H4 (cell line): ENCODE measurements around the gene KCNQ2. TPM values are rescaled to one million over a fixed set of nuclear protein-coding genes. Genes with fewer than 3 reads are reported as not detected.

Experiments
- DNase-seq: peaks from one replicate; pipeline ENCODE4 v3.0.0-alpha.2; 2015; ENCODE audit warnings: low spot score
- total RNA-seq: library from RNA; depleted of rRNA; stranded (reverse); fragments of >200 nt; shearing (Covaris generic); gene quantifications from 2 replicates; pipeline ENCODE4 v1.2.3, GENCODE V29; 2014

The KCNQ2 gene
- total RNA-seq, 1 experiment from 2014 or later = 6.6 TPM

DNA sequence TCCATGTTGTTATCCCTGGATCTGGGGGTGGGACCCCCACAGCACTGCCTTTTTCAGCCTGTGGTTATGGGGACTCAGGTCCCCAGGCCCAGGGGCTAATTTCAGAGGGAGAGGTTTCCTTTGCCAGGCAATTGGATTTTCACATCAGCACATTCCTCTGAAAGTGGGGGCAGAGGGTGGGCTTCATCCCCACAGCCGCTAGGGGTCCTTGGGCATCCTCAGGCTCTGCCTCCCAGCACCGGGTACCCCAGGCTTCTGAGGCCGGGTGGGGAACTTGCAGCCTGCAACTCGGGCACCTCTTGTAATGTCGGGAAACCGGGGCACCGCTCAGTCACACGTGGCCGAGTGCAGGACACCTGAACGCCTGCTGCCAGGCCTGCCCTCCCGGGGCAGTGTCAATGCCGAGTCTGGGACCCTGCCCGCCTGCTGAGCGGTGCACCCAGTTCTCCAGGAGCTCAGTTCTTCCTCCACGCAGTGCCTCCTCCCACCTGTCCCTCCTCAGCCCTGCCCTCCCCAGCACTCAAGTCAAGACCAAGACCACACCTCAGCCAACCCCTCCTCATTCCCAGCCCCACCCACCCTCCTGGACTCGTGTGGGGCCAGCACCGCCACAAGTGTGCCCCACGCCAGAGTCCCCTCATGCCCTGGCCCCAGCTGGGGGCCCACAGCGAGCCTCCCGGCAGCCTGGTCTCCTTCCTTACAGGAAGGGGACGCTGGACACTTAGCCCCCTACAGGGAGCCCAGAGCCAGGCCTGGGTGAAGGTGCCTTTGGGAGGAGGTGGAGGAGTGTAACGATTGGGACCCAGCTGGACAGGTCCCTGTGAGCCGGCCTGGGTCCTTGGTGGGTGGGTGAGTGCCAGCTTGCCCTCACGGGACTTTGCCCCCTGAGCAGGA lies 102.5 kb downstream of the KCNQ2 start:
- DNase-seq = no peak

DNA sequence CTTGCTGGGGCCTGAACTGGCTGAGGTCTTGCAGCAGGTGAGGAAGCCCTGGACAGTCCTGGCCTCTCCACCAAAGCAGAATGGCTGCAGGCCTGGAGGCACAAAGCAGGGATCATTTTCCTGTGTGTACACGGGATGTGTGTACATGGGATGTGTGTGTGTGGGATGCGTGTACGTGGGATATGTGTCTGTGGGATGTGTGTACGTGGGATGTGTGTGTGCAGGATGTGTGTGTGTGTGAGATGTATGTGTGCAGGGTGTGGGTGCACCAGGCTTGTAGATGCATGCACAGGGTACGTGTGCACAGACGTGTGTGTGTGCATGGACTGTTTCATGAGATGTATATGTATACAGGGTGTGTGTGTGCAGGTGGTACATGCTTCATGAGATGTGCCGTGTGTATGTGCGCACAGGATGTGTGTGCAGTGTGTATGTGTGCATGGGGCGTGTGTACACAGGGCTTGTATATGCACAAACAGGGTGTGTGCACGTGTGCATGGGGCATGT lies 103.4 kb downstream of the KCNQ2 start:
- no peak for DNase-seq

DNA sequence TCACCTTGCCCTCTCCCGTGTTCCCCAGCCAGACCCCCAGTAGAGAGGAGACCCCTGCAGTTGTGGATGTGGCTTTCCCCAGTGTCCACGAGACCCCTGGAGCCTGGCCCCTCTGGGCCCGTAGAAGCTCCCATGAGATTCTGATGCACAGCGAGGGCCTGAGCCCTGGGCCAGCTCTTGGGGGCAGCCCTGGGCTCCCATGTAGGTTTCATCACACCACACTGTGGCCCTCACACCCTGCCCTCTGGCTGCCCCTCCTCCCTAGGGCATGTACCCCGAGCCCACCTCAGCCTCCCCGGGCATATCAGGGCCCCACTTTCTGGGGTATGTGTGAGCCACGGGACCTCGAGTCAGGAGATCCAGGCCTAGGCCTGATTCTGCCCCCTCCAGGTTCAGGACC lies 104.3 kb downstream of the KCNQ2 start:
- no peak for DNase-seq

DNA sequence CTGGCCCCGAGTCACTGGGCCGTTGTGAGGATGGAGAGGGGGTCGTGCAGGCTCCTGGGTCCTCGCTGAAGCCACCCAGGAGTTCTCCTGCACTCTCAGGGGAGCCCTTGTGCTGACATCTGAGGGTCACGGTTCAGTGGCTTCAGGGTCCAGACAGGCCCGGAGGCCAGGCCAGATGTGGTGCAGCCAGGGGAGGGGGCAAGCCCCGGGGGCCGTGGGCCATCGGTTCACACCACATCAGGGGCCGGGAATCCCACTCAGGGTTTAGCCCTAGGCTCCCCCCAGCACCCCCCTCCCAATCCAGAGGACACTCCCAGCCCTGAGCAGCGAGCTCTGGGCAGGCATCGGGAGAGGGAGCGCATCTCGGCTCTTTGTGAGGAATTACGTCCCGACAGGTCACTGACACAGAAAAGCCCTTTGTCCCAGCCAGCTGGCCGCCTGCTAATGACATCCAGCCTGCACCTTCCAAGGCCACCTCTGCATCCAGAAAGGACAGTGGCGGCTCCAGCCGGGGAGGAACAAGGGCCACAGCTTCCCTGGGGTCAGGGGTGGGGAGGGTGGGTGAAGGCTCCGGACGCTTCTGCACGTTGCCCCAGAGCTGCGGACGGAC lies 104.9 kb downstream of the KCNQ2 start:
- no peak for DNase-seq

DNA sequence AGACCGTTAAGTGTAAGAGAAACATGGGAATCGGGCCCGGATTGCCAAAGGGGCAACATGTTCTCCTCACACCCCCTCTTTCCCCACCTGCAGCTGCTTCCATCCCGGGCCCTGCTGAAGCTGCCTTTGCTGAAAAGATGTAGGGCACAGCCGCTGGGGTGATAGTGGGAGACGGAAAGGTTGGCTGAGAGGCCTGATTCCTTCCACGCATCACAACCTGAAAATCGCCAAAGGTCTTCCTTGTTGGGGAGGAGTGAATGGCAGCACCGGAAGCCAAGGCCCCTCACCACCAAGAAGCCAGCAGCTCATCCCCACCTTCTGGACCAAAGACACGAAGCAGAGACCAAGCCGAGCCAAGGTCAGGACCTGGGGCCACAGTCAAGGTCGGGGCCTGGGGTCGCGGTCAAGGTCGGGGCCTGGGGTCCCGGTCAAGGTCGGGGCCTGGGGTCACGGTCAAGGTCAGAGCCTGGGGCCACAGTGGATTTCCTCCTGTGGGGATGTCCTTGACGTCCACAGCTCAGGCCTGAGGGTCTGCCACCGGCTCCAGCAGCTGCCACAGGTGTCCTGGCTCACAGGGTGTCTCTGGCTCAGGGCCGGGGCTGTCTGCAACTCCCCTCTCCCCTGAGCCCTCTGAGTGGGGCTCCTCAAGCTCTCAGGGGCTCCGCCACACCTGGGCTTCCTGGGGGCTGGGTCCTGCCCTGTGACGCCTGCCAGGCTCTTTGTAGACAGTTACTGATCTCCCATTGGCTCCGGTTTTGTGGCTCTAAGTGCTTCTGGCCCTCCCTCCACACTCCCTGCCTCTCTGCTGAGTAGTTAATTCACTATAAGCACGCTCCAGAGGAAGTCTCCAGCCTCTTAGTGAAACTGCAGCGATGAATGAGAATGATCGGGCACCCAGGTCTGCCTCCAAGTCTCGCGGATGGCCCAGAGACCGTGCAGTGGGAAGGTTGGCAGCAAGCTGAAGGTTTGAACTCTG lies 105.8 kb downstream of the KCNQ2 start:
- no peak for DNase-seq

DNA sequence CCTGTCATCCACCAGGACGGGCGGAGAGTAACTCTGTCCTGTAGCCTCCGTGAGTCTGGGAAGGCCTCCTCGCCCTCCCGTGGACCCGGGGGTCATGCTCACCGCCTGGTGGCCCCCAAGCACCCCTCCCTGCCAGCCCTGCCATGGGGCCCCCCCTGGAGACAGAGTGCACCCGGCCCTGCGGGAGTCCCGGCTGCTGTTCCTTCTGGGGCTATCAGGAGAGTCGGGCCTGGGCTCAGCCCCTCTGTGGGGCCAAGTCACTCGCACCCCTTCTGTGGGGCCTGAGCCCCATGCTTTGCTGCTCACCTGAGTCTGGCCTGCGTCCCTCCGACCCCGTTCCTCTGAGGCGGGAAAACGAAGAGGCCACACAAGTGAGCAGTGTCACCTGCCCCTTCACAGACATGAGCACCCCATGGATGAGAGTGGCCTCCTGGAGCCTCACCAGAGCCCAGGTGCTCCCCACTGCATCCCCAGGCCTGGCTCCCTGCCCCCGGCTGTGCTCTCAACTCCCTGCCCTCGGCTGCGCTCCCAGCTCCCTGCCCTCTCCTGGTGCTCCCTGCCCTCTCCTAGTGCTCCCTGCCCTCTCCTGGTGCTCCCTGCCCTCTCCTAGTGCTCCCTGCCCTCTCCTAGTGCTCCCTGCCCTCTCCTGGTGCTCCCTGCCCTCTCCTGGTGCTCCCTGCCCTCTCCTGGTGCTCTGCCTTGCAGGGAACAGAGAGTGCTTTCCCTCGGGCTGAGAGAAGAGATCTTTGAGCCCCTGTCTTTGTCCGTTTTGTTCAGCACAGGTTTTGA lies 106.7 kb downstream of the KCNQ2 start:
- no peak for DNase-seq

DNA sequence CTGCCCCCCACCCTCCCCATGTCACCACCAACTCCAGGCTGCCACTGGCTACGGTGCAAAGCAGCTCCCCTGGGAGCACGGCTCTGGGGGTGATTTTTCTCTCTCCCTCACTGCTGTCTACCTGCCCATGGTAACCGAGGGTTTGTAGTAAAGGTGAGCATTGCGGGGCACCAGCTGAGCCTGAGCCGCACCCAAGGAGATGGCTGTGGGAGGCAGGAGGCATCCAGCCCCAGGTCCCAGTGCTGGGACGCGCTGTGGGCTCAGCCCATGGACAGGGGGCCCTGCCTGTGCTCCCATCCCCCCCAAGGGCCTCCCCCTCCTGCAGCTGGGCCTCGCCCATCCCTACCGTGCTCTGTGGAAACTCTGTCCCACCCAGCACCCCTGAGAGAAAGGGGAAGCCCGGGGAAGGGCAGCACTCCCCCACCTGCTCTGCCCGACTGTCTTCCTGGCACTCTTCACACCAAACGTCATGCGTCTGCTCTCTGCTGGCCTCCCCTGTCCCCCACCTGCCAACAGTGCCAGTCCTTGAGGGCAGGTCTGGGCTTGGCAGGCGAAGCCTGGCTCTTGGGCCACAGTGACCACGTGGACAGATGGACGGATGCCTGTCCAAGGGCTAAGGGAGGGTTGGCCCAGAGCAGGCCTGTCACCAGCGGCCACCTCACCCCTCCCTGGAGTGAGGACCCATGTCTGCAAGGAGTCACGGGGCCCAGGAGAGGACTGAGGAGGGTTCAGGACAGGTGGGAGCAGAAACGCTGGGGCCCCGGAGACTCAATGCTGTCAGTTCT lies 107.5 kb downstream of the KCNQ2 start:
- no peak for DNase-seq

DNA sequence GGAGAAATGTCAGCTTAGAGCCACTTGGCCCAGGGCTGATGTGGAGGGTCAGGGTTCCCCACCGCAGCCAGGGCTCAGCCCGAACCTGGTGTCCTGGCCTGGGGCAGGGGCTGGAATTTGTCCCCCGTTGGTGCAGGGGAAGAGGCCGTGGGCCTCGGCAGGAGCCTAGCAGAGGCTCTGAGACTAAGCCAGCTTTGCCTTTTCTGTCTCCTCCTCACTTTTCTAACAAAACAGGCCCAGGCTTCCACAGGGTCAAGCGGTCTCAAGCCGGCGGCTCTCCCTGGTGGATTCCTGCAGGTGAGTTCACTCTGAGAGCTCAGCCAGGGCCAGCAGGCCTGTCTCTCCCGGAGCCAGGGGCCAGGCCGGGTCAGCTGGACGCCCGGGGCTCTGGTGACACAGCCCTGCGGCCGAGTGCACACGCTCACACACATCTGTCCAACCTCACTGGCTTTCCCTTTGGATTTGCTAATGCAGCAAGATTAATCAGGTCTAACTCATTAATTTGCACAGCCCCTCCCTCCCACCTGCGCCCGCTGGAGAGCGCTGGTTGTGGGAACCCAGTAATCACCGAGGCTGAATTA lies 108.4 kb downstream of the KCNQ2 start:
- no peak for DNase-seq

DNA sequence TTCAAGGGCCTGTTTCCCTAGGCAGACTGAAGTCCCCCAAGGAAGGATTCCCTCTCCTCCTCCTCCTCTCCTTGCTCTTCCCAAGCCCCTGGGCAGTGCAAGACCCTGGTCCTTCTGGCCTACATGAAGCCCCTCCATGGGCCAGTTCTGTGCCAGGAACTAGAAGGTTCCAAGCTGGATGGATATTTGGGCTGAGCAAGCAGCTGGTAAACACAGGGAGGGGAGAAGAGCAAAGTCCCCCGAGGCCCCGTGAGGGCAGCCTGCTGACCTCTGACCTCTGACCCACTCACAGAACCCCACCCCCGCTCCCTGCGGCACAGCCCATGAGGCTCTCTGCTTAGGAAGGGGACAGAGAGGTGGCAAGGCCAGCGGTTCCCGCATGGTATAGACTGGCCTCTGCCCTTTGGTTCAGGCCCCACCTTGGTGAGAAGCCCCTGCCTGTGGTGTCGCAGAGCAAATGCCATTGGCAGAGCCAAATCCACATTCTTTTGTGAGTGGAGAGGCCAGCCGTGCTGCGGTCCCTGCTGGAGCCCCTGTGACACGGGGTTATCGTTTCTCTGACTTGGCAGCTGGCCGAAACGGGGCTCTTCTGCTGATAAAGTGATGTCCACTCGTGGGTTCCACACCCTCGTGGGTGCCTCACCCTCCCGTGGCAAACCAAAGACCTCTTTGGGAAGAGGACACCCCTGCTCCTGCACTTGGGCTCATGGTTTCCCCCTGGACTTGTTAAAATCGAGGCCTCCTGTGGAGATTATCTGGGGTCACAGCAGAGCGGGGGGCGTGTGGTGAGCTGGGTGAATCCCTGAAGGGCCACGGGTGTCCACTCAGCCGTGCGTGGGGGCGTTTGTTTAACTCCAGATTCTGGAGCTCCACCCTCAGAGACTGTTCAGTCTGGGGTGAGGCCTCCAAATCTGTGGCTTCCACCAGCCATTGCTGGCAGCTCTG lies 109.2 kb downstream of the KCNQ2 start:
- no peak for DNase-seq

DNA sequence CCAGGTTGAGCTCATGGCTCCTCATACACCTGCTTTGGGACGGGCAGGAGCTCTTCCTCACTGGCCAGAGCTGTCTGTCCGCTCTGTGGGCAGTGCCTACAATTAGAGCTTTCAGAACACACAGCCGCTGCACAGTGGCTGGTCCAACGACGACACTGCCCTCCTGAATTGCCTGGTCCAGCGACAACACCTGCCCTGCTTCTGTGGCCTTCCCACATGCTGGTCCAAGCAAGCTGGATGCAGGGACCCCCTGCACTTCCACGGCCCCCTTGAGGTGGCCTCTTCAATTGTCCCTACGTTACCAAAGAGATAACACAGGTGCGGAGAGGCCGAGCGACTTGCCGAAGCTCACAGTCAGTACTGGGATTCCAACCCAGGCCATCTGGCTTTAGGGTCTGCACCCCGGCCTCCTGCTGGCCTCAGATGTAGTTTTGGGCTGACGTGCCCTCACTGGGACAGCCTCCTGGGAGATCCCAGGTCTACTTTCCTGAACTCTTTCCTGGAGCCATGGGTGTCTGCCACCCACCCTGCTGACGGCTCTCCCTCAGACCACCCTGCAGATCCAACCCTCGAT lies 109.9 kb downstream of the KCNQ2 start:
- DNase-seq = no peak

DNA sequence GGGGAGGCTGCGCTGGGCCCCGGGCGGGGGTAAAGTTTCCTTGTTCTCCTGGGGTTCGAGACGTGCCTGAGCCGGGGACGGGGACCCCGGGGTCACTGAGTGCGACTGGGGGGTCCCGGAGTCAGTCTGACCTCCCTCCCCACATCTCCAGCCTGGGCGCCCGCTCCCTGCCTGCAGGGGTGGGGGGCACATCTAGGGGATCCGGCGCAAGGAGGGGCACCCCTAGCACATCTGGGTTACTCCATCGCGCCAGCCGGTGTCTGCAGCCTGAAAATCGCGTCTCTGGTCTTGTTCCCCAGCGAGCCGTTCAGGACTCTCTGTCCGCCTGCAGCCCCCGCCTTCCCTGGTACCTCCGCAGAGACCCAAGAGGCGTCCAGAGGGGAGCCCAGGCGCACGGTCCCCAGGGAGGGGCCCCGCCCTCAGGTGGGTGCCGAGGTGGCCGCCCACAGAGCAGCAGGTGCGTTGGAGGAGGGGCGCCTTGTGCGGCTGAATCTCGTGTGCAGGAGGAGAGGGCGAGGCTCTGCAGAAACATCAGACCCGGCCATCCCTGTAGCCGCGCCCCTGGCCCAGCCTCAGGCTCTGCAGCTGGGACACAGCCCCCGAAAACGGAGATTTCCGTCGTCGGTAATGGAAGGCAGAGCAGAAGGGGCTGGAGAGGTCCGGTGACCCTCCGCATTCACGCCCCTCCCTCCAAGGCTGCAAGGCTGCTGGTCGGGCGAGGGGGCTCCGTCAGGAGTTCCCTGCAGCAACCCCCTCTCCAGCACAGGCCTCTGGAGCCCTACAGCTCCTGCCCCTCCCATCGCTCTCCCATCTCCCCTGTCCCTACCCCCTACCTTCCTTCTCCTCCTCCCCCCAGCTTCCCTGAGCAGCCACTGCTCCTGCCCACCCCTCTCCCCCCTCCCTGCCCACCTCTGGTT lies 110.7 kb downstream of the KCNQ2 start:
- DNase-seq = no peak

DNA sequence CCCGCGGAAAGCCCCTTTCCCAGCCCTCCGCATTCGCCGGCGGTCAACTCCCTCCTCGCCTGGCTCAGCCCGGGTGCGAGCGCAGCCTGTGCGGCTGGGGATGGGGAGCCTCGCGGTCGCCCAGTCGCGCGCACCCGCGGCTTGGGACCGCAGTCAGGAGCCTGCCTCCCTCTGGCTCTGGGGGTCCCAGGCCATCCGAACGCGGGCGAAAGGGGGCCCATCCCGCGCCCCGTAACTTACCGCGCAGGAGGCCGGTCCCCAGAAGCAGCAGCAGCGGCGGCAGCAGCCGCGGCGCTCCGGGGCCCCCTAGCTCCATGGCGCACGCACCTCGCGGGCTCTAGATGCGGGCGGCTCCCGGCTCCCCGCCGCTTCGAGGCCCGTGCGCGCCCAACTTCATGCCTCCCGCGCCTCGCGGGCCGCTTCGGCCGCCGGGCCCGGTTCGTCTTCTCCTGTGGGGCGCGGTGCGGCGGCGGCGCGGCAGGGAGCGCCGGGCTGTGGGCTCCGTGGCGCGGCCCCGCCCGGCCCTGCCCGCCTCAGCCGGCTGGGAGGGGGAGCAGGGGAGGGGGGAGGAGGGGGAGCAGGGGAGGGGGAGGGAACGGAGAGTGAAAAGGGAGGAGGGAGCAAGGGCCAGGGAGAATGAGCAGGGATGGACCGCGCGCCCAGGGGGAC lies 111.5 kb downstream of the KCNQ2 start, which contains the start of gene CHRNA4:
TSS of gene CHRNA4 (minus strand) at position 500 of the 669 bp plus-strand sequence. CDS start at position 316, 184 bp downstream.
- DNase-seq = no peak

DNA sequence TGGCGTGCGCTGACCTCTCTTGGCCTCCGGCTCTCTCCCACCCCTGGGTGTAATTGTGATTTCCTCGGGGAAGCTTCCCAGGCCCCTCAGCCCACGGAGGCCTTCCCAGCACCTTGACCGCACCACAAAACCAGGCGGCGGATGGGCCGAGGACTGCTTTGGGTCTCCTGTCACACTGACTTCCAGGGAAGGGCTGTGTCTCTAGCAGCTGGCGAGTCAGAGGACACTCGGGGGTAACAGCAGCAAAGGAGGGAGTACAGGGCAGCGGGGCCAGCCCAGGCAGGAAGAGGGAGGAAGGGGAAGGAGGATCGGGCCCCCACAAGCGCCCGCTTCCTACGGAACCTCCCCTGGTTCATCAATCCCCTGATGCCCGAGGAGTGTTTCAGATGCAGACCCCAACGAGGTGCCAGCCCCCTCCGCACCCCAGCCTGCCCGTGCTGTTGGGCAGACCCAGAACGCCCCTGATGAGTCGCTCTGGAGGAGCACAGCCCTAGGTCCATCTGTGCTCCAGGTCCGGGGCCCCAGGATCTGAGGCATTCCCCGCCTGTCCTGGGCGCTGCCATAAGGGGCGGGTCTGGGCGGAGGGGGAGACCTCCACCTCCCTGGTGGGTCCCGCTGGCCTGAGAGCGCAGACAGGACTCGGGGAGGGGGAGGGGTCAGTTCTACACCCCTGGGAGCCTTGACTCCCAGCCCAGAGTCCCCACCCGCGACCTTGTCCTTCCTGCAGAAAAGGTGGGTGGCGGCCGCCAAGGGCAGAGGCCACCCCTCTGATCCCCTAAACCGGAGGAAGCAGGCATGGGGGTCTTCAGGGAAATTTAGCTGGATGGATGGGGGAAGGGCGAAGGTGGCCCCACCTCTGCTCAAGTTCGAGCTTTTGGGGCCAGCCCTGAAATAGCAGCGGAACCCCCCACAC lies 112.3 kb downstream of the KCNQ2 start:
- no peak for DNase-seq

DNA sequence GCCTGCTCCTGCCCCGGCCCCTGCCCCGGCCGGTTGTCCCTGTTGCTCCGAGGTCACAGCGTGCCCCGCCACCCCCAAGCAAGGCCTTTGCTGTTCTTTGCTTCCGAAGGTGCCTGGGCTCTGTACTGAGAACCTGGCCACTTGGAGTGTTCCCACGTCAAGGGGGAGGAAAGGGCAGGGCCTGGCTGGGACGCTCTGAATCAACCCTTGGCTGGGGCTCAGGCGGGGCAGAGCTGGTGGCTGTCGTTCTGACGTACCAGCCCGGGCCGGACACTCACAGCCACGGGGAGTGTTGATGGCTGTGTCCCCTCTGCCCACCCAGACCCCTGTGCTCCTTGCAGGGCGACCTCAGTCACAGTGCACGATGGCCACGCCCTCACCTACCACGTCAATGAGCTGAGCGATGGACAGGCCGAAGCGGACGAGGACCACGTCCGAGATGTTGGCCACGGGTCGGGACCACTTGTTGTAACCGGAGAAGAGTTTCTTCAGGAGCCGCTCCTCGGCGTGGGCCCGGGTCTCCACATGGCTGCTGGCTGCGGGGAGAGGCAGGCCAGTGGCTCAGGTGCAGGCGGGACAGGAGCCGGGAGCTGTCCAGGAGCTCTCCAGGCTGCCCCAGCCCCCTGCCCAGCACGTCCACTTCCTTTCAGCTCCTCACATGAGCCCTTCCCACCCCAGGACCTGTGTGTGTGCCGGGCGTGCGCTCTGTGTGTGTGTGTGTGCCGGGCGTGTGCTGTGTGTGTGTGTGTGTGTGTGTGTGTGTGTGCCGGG lies 113.1 kb downstream of the KCNQ2 start:
- no peak for DNase-seq
